Stimulated activated CD8-positive, alpha-beta memory T cell treated with anti-CD3 and anti-CD28 coated beads, Interleukin-7, amount 100 ng/mL, for 24 hours (primary cell): ENCODE results near the gene SLC6A7.
"Not testable (repeated sequence)": the region's sequence is repeated elsewhere in the genome, so short reads cannot be mapped to it uniquely, and the experiment has no call there.

ENCODE experiments used
- DNase-seq: peaks from one replicate; pipeline ENCODE4 v3.0.0-alpha.2; 2020; ENCODE audit warnings: low read depth

SLC6A7 gene

GRCh38 chr5:150241298-150242160 lies 51.7 kb downstream of the SLC6A7 start:
- DNase-seq: no peak

- DNase-seq: no peak
These were observed 52.5 kb downstream of the SLC6A7 start for GRCh38 chr5:150242251-150242894.

- no peak for DNase-seq
These were observed 53.7 kb downstream of the SLC6A7 start for GRCh38 chr5:150243590-150243989.

GRCh38 chr5:150244209-150244608 lies 54.3 kb downstream of the SLC6A7 start:
- no peak for DNase-seq

GRCh38 chr5:150245111-150245789 lies 55.4 kb downstream of the SLC6A7 start:
- DNase-seq: no peak

GRCh38 chr5:150245808-150246207 lies 55.9 kb downstream of the SLC6A7 start:
- no peak for DNase-seq

- DNase-seq: no peak
These were observed 56.6 kb downstream of the SLC6A7 start for GRCh38 chr5:150246429-150246828.

- DNase-seq: no peak
These were observed 57.0 kb downstream of the SLC6A7 start for GRCh38 chr5:150246835-150247234.

GRCh38 chr5:150247726-150248125 lies 57.9 kb downstream of the SLC6A7 start:
- DNase-seq: no peak

- DNase-seq: not testable (repeated sequence)
These were observed 58.6 kb downstream of the SLC6A7 start for GRCh38 chr5:150248493-150248892.

- DNase-seq: no peak
These were observed 59.1 kb downstream of the SLC6A7 start for GRCh38 chr5:150248946-150249345.

GRCh38 chr5:150249744-150250143 lies 59.9 kb downstream of the SLC6A7 start:
- DNase-seq: no peak

- no peak for DNase-seq
These were observed 61.6 kb downstream of the SLC6A7 start for GRCh38 chr5:150251504-150251903.

- DNase-seq: no peak
These were observed 62.6 kb downstream of the SLC6A7 start for GRCh38 chr5:150252489-150252888.

GRCh38 chr5:150253416-150254208 lies 63.8 kb downstream of the SLC6A7 start:
- no peak for DNase-seq

- no peak for DNase-seq
These were observed 64.5 kb downstream of the SLC6A7 start for GRCh38 chr5:150254363-150254762.

- DNase-seq: no peak
These were observed 64.9 kb downstream of the SLC6A7 start for GRCh38 chr5:150254774-150255173.

GRCh38 chr5:150255659-150256409 lies 66.0 kb downstream of the SLC6A7 start:
- no peak for DNase-seq

- DNase-seq: no peak
These were observed 66.7 kb downstream of the SLC6A7 start for GRCh38 chr5:150256410-150257064.

GRCh38 chr5:150257424-150257823 lies 67.6 kb downstream of the SLC6A7 start:
- no peak for DNase-seq

- no peak for DNase-seq
These were observed 68.3 kb downstream of the SLC6A7 start for GRCh38 chr5:150258130-150258529.
